ENCODE results near the gene MGAT4B.

The MGAT4B gene

DNA sequence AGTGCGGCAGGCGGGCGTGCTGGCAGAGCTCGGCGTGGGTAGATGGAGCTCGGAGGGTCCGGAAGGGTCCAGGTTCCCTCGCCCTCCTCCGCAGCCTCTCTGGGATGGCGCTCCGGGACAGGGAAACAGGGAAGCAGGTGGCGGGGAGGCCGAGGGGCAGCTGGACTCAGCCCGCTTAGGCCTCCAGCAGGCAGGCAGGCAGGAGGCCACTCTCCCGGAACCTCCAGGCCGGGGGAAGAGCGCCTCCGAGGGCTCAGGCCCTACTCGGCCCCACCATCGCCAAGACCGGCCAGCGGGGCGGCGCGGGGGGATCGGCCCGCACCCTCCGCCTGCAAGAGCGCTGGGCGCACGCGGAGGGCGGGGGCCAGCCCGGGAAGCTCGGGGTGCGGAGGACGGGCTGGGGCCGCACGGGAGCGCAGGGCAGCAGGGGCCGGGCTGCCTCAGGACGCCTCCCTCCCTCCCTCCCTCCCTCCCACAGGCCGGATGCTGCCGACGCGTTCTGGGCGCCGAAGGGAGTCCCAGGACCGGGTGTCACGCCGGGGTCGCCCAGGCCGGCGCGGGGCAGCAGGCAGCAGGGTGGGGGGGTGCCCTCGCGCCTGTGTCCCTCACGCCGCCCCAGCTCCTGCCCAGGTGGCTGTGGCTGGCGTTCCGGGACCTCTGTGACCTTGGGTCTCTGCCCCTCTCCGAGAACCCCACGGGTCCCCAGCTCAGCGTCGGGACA is 977 bp downstream of the MGAT4B start:
- DNase-seq (ENCODE audit: low read depth): no peak

DNA sequence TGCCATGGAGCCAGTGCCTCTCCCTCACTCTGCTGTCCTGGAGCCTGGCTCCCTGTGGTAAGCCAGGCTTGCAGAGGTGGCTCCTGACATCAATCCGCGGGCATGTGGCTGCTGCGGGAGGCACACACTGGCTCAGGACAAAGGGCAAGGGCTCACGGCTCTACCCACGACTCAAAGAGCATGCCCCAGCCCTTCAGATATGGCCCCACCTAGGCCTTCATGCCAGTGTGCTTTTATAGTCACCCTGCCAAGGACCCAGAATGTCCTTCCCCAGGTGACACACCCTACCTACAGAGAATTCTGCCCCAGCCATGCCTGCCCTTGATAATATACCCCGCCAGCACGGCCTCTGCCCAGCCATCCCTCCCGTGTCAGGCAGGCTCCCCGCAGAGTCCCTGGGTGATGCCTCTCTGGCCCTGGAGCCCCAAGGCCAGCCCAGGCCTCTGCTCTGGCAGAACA is 1.6 kb downstream of the MGAT4B start:
- DNase-seq (ENCODE audit: low read depth): no peak

DNA sequence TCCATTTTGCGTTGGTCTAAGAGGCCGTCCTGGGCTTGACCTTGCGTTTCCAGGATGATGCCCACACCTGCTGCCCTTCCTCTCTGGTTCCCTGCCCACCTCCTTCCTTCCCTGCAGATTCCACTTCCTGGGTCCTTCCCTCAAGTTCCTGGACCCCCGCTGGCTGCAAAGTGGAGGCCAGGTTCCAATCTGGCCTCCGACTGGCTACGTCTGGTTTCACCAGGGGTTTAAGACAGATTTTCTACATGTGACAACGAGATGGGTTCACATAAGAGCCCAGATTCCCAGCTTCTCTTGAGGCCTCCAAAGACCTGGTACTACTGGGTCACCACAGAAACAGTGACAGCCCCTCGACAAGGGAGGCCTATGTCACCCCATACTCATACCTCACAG is 2.1 kb downstream of the MGAT4B start:
- no peak for DNase-seq (ENCODE audit: low read depth)

DNA sequence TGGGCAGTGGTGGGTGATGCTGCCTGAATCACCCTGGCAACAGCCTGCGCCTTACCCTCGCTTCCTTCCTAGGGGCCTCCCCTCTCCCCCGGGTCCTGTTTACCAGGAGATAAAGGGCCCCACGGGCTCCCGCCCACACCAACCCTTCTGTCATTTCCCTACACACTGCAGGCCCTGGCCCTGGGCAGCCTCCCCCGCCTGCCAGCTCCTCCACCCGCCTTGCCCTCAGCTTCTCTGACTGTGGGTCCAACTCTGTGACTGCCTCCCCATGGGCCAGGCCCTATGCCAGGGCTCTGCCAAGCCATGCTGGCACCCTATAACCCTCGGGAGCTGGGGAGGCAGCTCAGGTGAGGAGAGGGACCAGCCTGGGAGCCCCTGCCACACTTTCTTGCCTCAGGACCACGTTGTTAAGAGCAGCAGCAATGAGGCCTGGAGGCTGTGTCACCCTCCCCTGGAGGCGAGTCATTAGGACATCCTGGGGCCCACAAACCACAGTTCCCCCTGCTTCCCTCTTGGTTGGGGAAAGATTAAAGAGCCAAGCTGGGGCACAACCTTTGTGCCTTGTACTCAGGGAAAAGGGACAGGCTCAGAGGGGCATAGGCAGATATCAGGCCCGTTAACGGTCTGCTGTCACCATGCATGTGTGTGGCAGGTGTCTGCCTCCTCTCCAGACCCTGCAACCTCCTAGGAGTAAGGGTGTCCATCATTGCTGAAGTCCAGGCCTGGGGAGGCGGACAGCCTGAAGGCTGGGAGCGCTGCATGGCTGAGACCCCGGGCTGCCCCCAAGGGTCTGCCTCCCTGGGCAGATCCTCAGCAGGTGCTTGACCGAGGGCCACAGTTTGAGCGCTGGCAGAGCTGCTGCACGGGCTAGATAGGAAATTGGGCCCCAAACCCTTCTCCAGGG is 2.8 kb downstream of the MGAT4B start:
- DNase-seq (ENCODE audit: low read depth): no peak

DNA sequence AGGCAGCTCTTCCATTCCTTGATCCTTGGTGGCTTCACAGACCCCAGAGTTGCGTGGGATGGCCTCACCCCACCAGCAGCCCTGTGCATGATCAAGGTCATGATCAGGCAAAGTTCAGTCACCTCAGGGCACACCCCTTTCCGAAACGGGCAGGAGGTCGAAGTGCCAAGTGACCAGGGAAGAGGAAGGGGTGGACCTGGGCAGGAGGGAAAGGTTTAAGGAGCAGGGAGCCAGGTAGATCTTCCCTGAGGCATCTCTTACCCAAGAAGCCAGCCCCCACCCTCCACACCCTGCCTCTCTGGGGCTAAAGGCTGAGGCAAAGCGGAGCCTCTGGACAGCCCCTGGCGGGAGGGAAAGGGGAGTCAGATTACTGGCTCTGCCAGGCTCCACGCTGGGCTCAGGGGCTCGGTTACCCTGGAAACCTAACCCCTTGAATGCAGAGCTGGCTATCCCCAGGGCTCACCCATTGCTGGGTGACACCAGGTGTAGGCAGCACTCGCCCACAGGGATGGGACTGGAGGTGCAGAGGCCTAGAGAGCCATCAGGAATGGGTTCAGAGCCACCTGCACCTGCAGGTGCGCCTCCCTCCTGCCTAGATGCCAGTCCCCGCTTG is 3.6 kb downstream of the MGAT4B start:
- no peak for DNase-seq (ENCODE audit: low read depth)

DNA sequence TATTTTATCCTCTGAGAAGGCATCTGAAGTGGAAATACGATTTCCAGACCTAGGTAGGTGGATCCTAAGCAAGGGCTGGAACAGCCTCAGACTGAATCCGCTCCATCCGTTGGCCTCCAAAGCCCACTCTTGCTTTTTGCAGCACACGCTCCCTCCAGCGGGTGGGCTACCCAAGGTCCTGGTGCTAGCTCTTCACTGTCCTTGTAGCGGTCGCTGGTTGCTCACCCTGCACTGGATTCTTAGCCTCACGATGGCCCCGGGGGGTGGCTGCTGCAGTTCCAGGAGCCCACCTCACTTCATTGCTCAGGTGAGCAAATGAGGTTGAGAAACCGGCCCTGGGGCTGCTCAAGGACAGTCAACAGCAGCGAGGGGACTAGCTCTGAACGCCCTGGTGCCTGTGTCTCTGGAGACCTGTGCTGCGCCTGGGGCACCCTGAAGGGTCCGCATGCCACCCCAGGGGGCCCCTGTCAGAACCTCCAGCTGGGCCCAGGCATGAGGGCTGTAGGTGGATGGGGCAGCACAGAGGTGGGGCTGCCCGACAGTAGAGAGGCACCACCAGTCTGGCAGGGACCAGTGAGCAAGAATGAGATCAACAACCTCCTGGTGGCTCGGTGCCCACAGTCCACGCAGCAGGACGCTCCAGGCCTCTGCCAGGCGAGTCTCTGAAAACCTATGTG is 4.3 kb downstream of the MGAT4B start:
- no peak for DNase-seq (ENCODE audit: low read depth)

DNA sequence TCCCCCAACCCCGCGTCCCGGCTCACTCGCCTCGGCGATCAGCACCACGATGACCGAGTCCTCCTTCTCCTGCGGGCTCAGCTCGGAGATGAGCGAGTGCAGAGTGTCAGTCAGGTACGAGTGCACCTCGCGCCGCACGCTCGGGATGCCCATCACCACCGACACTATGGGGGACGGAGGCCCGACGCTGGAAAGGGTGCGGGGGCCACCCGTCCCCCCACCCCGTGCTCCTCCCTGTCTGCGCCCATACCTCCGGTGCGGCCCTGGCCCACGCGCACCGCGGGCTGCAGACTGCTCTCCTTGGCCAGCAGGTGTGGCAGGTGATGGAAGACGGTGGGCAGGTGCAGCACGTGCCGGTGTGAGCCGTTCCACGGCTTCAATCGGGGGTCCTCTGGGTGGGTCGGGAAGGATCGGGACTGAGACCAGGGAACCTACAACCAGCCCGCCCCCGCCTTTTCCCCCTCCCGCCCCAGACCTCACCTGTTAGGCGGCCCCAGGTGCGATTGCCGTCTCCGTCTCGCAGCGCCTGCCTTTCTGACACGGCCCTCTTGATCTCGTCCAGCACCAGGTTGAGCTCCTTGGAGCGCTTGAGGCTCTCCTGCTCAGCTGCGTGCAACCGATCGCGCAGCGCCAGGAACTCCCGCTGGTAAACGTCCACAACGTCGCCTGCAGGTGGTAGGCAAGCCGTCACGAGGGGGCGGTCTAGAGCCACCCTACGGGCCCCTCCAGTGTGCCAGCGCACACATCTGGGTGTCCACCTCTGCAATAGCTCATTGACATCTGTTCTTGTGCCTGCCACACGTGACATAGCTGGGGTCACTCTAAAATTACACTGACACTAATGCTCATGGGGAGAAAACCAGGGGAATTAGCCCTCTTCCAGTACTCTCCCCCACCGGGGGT is 5.1 kb downstream of the MGAT4B start:
- peak; percentile 58 for DNase-seq (ENCODE audit: low read depth)

DNA sequence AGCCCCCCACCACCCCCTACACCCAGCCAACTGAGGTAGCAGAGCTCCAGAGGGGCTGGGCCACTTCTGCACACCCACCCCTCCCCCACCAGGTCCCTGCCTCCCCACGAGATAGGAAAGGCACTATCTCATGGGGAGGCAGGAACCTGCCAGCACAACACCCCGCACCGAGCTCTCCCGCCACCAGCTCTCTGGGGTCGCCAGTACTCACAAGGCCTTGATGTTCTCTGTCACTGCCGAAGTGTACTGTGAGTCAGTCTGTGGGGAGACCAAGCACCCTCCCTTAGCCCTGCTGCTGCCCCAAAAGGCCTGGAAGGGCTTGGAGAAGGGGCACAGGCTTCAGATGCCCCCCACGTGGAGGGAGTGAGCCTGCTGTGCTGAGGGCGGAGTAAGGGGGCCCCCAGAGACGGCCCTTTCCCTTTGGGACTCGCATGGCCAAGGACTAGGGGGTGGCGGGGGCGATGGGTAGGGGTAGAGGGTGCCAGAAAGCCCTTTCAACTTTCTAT is 5.9 kb downstream of the MGAT4B start:
- no peak for DNase-seq (ENCODE audit: low read depth)

DNA sequence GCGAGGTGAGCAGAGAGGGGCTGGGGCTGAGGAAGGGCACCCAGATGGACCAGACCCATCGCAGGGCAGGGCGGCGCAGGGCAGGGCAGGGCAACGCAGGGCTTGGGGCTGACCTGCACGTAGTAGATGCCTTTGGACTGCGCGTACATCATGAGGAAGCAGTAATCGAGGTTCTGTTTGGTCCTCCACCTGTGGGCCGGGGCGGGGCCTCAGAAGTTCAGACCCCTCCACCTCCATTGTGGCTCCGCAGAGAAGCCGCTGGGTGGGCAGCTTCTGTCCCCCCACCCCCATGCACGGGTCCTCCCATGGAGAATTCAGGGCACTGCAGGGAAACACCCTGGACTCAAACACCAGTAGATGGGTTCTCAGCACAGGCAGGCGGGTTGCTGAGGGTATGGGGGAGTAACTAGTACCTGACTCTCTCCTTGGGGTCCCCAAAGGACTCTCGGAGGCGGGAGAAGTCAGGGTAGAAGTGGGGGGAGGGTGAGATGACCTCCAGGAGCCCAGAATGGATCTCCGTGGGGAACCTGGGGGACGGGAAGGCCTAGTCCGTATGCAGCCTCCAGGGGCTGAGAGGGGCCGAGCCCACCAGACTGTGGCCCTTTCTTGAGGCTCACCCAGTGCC is 6.5 kb downstream of the MGAT4B start:
- DNase-seq (ENCODE audit: low read depth): no peak

DNA sequence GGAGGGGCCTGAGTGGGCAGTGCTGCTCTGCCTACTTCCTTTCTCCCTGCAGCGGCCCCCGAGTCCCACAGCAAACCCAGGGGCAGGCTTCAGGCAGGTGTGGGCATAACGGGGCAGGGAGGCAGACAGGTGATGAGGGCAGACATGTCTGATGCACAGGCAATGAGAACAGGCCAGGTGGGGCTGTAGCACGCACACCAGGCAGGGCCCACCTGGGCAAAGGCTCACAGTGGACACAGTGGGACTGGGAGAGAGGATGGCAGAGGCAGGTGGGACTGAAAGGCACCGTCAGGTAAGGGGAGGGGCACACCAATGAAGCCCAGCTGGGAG is 7.1 kb downstream of the MGAT4B start:
- DNase-seq (ENCODE audit: low read depth): no peak

DNA sequence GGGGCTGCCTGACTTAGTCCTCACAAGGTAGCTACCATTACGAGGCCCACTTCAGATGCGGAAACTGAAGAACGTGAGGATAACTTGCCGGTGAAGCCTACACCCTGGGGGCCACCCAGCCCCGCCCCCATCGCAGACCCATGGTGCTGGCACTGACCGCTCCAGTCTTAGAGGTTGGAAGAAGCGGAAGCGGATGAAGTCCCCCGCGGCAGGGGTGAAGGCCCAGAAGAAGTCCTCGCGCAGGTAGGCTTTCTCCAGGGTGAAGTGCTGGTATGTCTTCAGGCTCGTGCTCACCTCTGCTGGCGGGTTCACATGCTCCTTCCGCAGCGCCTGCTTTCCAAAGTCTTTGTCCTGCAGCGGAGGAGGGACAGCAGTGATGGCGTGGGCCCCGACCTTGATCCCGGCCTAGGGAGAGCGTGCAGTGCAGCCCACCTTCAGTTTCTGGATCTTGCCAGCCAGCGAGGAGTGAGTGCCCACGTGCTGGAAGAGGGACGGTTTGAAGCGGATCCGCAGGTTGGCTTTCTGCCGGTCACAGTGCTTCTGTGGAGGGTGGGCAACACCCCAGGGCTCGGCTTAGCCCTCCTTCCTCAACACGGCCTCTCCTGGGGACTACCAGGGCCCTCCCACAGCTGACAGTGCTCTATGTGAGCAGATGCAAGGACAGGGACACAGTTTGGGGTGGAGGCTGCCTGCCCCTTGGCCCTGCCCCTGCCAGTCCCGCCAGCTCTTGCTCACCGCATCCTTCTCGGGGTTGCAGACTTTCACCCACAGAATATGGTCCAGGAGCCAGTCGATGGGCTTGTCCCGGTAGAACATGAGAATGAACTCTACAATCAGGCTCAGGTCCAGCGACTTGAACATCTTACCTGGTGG is 7.7 kb downstream of the MGAT4B start:
- DNase-seq (ENCODE audit: low read depth): no peak

DNA sequence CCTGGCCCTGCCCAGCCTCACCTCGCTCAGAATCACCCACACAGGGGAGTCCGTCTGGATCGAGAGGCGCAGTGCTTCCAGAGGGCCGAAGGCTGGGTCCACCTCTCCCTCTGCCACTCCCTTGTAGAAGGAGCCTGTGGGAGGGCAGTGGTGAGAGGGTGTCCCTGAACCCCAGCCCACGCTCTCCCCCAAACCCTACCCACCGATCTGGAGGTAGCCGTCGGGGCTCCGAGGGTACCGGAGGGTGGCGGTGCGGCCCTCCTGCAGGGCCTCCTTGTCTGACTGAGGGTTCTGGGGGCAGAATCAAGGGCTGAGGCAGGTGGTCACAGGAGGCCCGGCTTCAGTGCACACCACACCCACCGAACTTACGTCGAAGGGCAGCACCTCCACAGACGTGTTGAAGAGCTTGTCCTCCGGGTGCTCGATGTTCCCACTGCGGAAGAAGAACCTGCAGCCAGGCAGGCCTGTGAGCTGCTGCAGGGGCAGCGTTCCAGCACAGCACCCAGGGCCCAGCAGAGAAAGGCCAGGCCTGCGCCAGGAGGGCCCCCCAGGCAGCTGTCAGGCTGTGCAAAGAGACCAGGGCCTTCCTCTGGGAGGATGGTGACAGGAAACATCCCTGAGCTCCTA is 8.4 kb downstream of the MGAT4B start:
- DNase-seq (ENCODE audit: low read depth): no peak

DNA sequence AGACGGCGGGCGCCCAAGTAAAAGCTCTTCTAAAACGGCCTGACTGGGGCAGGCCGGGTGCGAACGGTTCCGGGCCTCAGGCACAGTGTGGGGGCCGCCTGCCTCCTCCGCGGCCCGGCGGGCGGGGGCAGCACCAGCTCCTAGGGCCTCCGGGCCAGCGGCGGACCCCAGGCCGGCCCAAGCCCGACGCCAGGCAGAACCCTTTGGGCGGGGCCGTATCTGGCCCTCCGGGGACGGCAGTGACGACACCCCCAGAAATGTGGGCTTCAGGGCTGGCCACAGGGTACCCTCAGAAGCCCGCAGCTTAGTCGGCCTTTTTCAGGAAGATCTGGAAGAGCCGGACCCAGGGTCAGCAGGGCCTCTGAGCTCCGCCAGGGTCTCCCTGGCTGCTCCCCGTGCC is 8.9 kb downstream of the MGAT4B start:
- no peak for DNase-seq (ENCODE audit: low read depth)

DNA sequence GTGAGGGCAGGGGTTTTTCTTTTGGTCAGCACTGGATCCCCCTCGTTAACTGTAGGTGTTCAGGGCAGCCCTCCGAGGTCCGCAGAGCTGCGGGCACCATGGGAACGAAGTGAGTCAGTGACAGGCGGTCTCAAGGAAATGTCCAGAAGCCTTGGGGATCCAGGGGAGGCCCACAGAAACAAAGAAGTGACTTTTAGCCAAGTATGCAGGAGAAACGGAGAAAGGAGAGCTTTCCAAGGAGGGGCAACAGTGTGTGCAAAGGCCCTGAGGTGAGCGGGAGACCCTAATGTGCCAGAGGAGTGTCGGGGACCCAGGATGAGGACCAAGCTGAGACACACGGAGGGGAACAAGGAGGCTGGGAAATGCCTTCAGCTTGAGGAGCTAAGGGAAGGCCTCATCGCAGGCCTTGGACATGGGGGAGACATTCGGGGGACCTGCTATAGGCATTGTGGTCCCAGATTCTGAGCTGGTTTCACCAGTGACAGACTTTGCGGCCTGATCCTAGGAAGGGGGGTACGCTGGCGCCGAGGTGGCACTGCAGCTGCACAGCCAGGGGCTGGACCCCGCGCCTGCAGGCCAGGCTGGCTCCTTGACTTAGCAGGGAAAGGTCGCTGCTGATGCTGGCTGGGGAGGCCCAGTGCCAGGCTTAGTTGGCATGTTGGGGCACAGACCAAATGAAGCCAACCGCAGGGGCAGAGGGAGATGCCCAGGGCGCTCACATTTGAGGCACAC is 9.6 kb downstream of the MGAT4B start:
- no peak for DNase-seq (ENCODE audit: low read depth)

DNA sequence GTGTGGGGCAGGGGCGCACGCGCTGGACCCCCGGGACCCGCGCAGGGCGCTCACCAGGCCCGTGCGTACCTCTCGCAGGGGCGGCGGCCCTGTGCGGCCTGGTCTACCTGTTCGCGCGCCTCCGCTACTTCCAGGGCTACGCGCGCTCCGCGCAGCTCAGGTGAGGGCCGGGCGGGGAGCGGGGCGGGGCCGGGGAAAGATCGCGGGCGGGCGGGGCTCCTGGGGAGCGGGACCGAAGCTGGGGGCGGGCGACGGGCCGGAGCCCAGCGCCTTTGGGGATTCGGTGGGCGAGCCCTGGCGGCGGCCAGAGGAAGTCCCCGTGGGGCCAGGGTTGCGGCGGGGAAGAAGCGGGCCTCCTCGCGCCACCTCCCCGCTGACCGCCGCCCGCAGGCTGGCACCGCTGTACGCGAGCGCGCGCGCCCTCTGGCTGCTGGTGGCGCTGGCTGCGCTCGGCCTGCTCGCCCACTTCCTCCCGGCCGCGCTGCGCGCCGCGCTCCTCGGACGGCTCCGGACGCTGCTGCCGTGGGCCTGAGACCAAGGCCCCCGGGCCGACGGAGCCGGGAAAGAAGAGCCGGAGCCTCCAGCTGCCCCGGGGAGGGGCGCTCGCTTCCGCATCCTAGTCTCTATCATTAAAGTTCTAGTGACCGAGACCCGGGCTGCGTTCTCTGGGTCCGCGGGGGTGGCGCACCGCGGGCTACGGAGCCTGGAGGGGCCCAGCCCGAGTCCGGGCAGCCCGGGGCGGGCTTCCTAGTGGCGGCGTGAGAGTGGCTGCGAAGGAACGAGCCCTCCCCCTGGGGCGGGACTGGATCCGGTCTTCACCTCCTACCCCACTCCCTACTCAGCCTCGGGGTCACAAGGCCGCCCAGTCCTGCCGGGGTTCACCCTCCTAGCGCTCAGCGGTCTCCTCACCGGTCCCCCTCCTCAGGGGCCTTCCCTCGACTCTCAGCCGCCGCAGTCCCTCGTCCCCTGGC is 10.5 kb downstream of the MGAT4B start:
- no peak for DNase-seq (ENCODE audit: low read depth)

DNA sequence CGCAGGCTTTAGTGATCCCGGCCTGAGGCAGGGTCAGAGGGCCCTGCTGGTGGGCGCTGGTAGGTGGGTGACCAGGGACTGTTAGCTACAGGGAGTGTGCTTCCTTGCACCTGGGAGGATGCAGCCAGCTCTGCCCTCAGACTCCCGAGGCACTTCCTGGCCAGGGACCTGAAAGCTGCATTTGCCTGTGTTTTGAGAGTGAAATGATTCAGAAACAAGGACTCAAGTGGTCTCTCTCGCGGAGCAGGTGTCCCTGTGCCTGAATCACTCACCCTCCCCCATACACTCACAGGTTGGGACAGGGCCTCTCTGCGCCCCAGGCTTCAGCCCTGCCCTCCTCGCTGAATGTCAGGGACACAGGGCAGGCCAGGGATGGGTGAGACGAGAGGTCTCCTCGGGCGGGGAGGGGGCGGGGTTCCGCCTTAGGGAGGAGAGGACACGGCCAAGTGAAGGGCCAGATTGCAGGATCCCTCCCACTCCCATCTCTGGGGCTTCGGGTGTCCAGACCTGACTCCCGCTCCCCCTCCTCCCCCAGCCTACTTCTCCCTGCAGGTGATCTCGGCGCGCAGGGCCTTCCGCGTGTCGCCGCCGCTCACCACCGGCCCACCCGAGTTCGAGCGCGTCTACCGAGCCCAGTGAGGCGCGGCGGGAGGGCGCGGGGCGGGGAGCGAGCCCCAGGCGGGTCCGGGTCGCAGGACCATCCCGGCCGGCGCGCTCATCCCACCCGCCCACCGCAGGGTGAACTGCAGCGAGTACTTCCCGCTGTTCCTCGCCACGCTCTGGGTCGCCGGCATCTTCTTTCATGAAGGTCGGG is 11.4 kb downstream of the MGAT4B start:
- no peak for DNase-seq (ENCODE audit: low read depth)

DNA sequence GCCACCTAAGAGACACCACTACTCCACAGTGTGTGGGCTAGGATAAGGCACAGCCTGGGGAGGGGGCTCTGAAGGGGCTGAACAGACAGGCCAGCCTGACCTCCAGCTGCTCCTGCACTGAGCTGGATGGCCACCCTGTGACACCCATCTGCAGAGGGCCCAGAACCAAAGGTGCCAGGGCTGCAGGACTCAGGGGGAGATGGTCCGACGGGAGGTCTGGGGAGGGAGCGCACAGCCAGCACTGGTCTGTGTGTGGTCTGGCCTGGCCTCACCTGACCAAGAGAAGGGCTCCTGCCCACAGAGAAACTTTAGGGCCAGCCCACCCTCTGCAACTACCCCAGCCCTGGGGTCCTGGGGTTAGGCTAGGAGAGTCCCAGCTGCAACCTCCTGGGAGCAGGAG is 12.1 kb downstream of the MGAT4B start:
- DNase-seq (ENCODE audit: low read depth): no peak

Measured in stimulated activated CD8-positive, alpha-beta memory T cell treated with anti-CD3 and anti-CD28 coated beads, Interleukin-15, amount 100 ng/mL, for 24 hours (primary cell).